Tibial nerve (tissue), 4 donors: Measurements from ENCODE around the gene NFATC1. TPM values are rescaled to one million over a fixed set of nuclear protein-coding genes. Genes with fewer than 3 reads are reported as not detected.
A peak's percentile ranks its signal among the peaks of the same experiment; 100 is the strongest.

Experiments
- DNase-seq, 2 donors: peaks; one replicate each; pipeline ENCODE4 v3.0.0-alpha.2; 2019; ENCODE audit warnings: low spot score in 2 of 2
- H3K27ac ChIP-seq, 4 donors: fragments of 200-600 bp; sonication (generic) in 3 of 4; one replicate each; pipeline ENCODE4 v1.5.1; 2017 to 2019; ENCODE audit warnings: mild to moderate bottlenecking in 1 of 4
- H3K27me3 ChIP-seq, 2 donors: fragments of 200-600 bp; sonication (generic) in 1 of 2; one replicate each; pipeline versions ENCODE4 v1.5.1 to v1.6.0; 2017 to 2019
- H3K36me3 ChIP-seq, 3 donors: fragments of 200-600 bp; sonication (generic); one replicate each; pipeline ENCODE4 v1.5.1; 2018 to 2019
- H3K4me1 ChIP-seq, 4 donors: fragments of 200-600 bp; sonication (generic) in 3 of 4; one replicate each; pipeline ENCODE4 v1.5.1; 2017 to 2019
- H3K4me3 ChIP-seq, 4 donors: fragments of 200-600 bp; sonication (generic) in 3 of 4; one replicate each; pipeline ENCODE4 v1.5.1; 2017 to 2019; ENCODE audit warnings: mild to moderate bottlenecking in 1 of 4, moderate library complexity in 1 of 4
- H3K9me3 ChIP-seq, 4 donors: fragments of 200-600 bp; sonication (generic) in 3 of 4; one replicate each; pipeline ENCODE4 v1.5.1; 2017 to 2019
- CTCF ChIP-seq, 5 experiments: fragments of 200-600 bp in 3 of 5; fragments of 450-650 bp in 2 of 5; sonication (generic) in 3 of 5; IDR thresholded peaks; one replicate each; pipeline ENCODE4 v1.5.1; 2016 to 2019; ENCODE audit warnings: antibody characterized with exemption in 5 of 5, mild to moderate bottlenecking in 3 of 5, moderate library complexity in 2 of 5
- EP300 ChIP-seq, 2 donors: sonication (generic); formaldehyde crosslinking; IDR thresholded peaks; one replicate each; pipeline ENCODE4 v1.6.1; 2017; ENCODE audit warnings: antibody characterized with exemption in 2 of 2, mild to moderate bottlenecking in 1 of 2
- POLR2A ChIP-seq, 2 donors: fragments of 450-650 bp; IDR thresholded peaks; one replicate each; pipeline ENCODE4 v1.6.1; 2017; ENCODE audit warnings: antibody characterized with exemption in 2 of 2, mild to moderate bottlenecking in 2 of 2, moderate library complexity in 2 of 2
- WGBS, 2 donors: methylation state at CpG; one replicate each; pipeline ENCODE4 v1.1.5; 2018; 5-methylcytosine and 5-hydroxymethylcytosine counted together
- total RNA-seq, 4 donors: library from RNA; depleted of rRNA; stranded (reverse); fragments of >200 nt; gene quantifications; one replicate each; pipeline ENCODE4 v1.1.0, GENCODE V29; 2016

NFATC1 gene
- total RNA-seq, 4 donors from 2014 or later: 33.7 to 48.6 (median 37.8) TPM

- Histone ChIP-seq H3K27me3 (no peaks in the 10 kb centered on the region), H3K27ac (peak overlapping the region in 2 of 4 donors; percentile 68 to 75), H3K4me1 (peaks cover 0 to 41% (median 12%) of the 10 kb centered on the region in 4 donors), H3K36me3 (peaks cover 0 to 30% (median 0%) of the 10 kb centered on the region in 3 donors), H3K4me3 (no peak overlapping the region), H3K9me3 (no peaks in the 10 kb centered on the region)
- TF ChIP-seq POLR2A (IDR thresholded peaks at IDR 0.05) (no peak), EP300 (IDR thresholded peaks at IDR 0.05) (no peak), CTCF (IDR thresholded peaks at IDR 0.05) (no peak)
- WGBS, 2 donors: 35 to 63% methylated on average over 18 of the region's 18 CpGs
- no peak for DNase-seq
These were observed 27.7 kb upstream of the NFATC1 start for GRCh38 chr18:79367989-79368388.

- no peaks in the 10 kb centered on the region for H3K9me3 ChIP-seq
- H3K27ac ChIP-seq: peak overlapping the region in 1 of 4 donors; percentile 75
- TF ChIP-seq CTCF (IDR thresholded peaks at IDR 0.05) (no peak), POLR2A (IDR thresholded peaks at IDR 0.05) (no peak), EP300 (IDR thresholded peaks at IDR 0.05) (no peak)
- H3K36me3 ChIP-seq: peaks cover 0 to 23% (median 0%) of the 10 kb centered on the region in 3 donors
- H3K4me1 ChIP-seq: peaks cover 0 to 42% (median 12%) of the 10 kb centered on the region in 4 donors
- WGBS, 2 donors: 72 to 82% methylated on average over 15 of the region's 15 CpGs
- no peaks in the 10 kb centered on the region for H3K27me3 ChIP-seq
- no peak for DNase-seq
- no peak overlapping the region for H3K4me3 ChIP-seq
These were observed 27.0 kb upstream of the NFATC1 start for GRCh38 chr18:79368681-79369080.

GRCh38 chr18:79371561-79372121, 24.1 kb upstream of the NFATC1 start:
- no peak for DNase-seq
- TF ChIP-seq POLR2A (IDR thresholded peaks at IDR 0.05): no peak
- no peak for TF ChIP-seq EP300 (IDR thresholded peaks at IDR 0.05)
- no peak for TF ChIP-seq CTCF (IDR thresholded peaks at IDR 0.05)

GRCh38 chr18:79372461-79372860, 23.3 kb upstream of the NFATC1 start:
- Histone ChIP-seq H3K36me3 (peaks cover 0 to 31% (median 0%) of the 10 kb centered on the region in 3 donors), H3K27me3 (no peaks in the 10 kb centered on the region), H3K27ac (peak overlapping the region in 3 of 4 donors; percentile 14 to 61 (median 21)), H3K4me3 (no peak overlapping the region), H3K9me3 (no peaks in the 10 kb centered on the region), H3K4me1 (peaks cover 0 to 21% (median 7%) of the 10 kb centered on the region in 4 donors)
- no peak for DNase-seq
- no peak for TF ChIP-seq CTCF (IDR thresholded peaks at IDR 0.05)
- TF ChIP-seq EP300 (IDR thresholded peaks at IDR 0.05): no peak
- TF ChIP-seq POLR2A (IDR thresholded peaks at IDR 0.05): no peak
- WGBS, 2 donors: 83 to 87% methylated on average over 10 of the region's 10 CpGs

More at GRCh38 chr18:79371561-79372121, 24.1 kb upstream of the NFATC1 start:
- H3K4me1 ChIP-seq: peaks cover 0 to 26% (median 7%) of the 10 kb centered on the region in 4 donors
- H3K27me3 ChIP-seq: no peaks in the 10 kb centered on the region
- peak overlapping the region in 1 of 4 donors; percentile 61 for H3K27ac ChIP-seq
- no peak overlapping the region for H3K4me3 ChIP-seq
- H3K36me3 ChIP-seq: peaks cover 0 to 24% (median 0%) of the 10 kb centered on the region in 3 donors
- no peaks in the 10 kb centered on the region for H3K9me3 ChIP-seq
- WGBS, 2 donors: 86 to 87% methylated on average over 14 of the region's 14 CpGs

GRCh38 chr18:79372991-79373390, 22.7 kb upstream of the NFATC1 start:
- H3K4me3 ChIP-seq: no peak overlapping the region
- no peaks in the 10 kb centered on the region for H3K9me3 ChIP-seq
- no peak for TF ChIP-seq POLR2A (IDR thresholded peaks at IDR 0.05)
- peaks cover 0 to 15% (median 5%) of the 10 kb centered on the region in 4 donors for H3K4me1 ChIP-seq
- 53 to 65% methylated on average over 2 of the region's 2 CpGs for WGBS, 2 donors
- H3K36me3 ChIP-seq: peaks cover 0 to 37% (median 0%) of the 10 kb centered on the region in 3 donors
- no peaks in the 10 kb centered on the region for H3K27me3 ChIP-seq
- DNase-seq: no peak
- peak overlapping the region in 3 of 4 donors; percentile 16 to 61 (median 21) for H3K27ac ChIP-seq
